ENCODE results near the gene COL26A1. TPM values are rescaled to one million over a fixed set of nuclear protein-coding genes. Genes with fewer than 3 reads are reported as not detected.
"Not testable (repeated sequence)": the region's sequence is repeated elsewhere in the genome, so short reads cannot be mapped to it uniquely, and the experiment has no call there.

COL26A1 gene
- total and polyA plus RNA-seq, 5 experiments from 2014 or later, result not detected

- ATAC-seq (no peak), DNase-seq (no peak)
- POLR2A ChIA-PET, result no interaction called here
- Mint-ChIP-seq H3K27me3 (no peaks in the 10 kb centered on the region), H3K4me1 (peaks cover 0 to 3% (median 0%) of the 10 kb centered on the region in 4 donors), H3K27ac (peak overlapping the region in 1 of 10 donors; percentile 35), H3K36me3 (no peaks in the 10 kb centered on the region), H3K9me3 (no peaks in the 10 kb centered on the region), H3K4me3 (no peak overlapping the region)
Observed at GRCh38 chr7:101604331-101604933, 241.8 kb downstream of the COL26A1 start.

DNA sequence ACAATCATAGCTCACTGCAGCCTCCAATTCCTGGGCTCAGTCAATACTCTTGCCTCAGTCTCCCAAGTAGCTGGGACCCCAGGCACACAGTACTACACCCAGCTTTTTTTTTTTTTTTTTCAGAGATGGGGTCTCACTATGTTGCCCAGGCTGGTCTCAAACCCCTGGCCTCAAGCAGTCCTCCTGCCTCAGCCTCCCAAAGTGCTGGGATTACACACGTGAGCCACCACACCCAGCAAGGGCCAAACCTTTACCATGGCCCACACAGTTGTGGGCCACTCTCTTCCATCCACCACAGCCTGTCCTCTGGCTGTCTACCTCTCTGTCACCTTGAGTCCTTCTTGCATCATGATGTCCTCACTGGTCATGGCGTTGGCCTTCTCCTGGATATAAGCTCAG, 242.3 kb downstream of the COL26A1 start:
- POLR2A ChIA-PET, H3K4me1 Mint-ChIP-seq, H3K36me3 Mint-ChIP-seq, DNase-seq, H3K4me3 Mint-ChIP-seq, H3K9me3 Mint-ChIP-seq, H3K27me3 Mint-ChIP-seq, ATAC-seq: not testable (repeated sequence)
- peak overlapping the region in 2 of 10 donors; percentile 29 to 35 for H3K27ac Mint-ChIP-seq

GRCh38 chr7:101605611-101606497, 243.2 kb downstream of the COL26A1 start:
- Mint-ChIP-seq H3K27me3 (peaks cover 0 to 3% (median 0%) of the 10 kb centered on the region in 5 donors), H3K27ac (no peak overlapping the region), H3K4me1 (peaks cover 0 to 3% (median 0%) of the 10 kb centered on the region in 4 donors), H3K36me3 (no peaks in the 10 kb centered on the region), H3K9me3 (no peaks in the 10 kb centered on the region), H3K4me3 (no peak overlapping the region)
- DNase-seq, result no peak
- ATAC-seq, result no peak
- POLR2A ChIA-PET, result no interaction called here

DNA sequence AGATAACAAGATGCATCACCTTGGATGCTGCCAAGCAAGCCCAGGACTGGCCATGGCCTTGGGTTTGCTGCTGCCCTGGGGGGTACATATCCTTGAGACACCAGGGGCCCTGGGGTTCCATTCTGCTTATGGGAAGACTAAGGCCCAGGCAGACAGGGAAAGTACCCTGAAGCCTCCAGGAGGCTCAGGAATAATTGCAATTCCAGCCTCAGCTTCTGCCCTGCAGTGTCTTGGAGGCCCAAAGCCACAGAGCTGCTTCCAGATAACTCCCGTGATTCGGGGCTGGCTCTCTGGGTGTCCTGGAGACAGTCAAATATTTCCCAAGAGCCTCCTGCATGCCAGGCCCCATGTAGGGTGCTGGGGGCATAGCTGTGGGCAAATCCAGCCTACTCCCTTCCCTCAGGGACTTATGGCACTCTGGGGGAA, 243.8 kb downstream of the COL26A1 start:
- ATAC-seq (no peak), DNase-seq (no peak)
- no peaks in the 10 kb centered on the region for H3K36me3 Mint-ChIP-seq
- peaks cover 0 to 3% (median 0%) of the 10 kb centered on the region in 4 donors for H3K4me1 Mint-ChIP-seq
- H3K27me3 Mint-ChIP-seq, result peaks cover 0 to 3% (median 0%) of the 10 kb centered on the region in 5 donors
- POLR2A ChIA-PET, result no interaction called here
- H3K9me3 Mint-ChIP-seq, result no peaks in the 10 kb centered on the region
- no peak overlapping the region for H3K4me3 Mint-ChIP-seq
- no peak overlapping the region for H3K27ac Mint-ChIP-seq

Other genes starting within 250 kb of the COL26A1 start
- under 1 TPM in 1 of 2 experiments, not detected in 1; 0.11 TPM for gene SERPINE1, start 235.8 kb upstream of the COL26A1 start, total RNA-seq
- not detected for gene SERPINE1, start 235.8 kb upstream of the COL26A1 start, polyA plus RNA-seq
- 1 to 10 TPM; 8.0 to 9.9 TPM for gene AP1S1, start 208.4 kb upstream of the COL26A1 start, total RNA-seq
- 1 to 10 TPM; 3.3 to 4.6 (median 3.8) TPM for gene AP1S1, start 208.4 kb upstream of the COL26A1 start, polyA plus RNA-seq
- gene VGF, start 197.3 kb upstream of the COL26A1 start, total RNA-seq, result not detected
- not detected for gene VGF, start 197.3 kb upstream of the COL26A1 start, polyA plus RNA-seq
- not detected for gene NAT16, start 182.6 kb upstream of the COL26A1 start, total RNA-seq
- gene NAT16, start 182.6 kb upstream of the COL26A1 start, polyA plus RNA-seq, result not detected
- gene MOGAT3, start 161.8 kb upstream of the COL26A1 start, total RNA-seq, result not detected
- gene MOGAT3, start 161.8 kb upstream of the COL26A1 start, polyA plus RNA-seq, result not detected
- gene PLOD3, start 145.3 kb upstream of the COL26A1 start, total RNA-seq, result 10 to 100 TPM; 34.0 to 34.1 TPM
- 10 to 100 TPM in 2 of 3 donors, 1 to 10 TPM in 1; 8.4 to 12.4 (median 11.1) TPM for gene PLOD3, start 145.3 kb upstream of the COL26A1 start, polyA plus RNA-seq
- 10 to 100 TPM; 31.2 to 33.9 TPM for gene ZNHIT1, start 144.7 kb upstream of the COL26A1 start, total RNA-seq
- 10 to 100 TPM; 50.9 to 66.4 (median 57.4) TPM for gene ZNHIT1, start 144.7 kb upstream of the COL26A1 start, polyA plus RNA-seq
- 10 to 100 TPM; 52.3 to 52.7 TPM for gene CLDN15, start 125.1 kb upstream of the COL26A1 start, total RNA-seq
- gene CLDN15, start 125.1 kb upstream of the COL26A1 start, polyA plus RNA-seq, result 1 to 10 TPM in 1 of 3 donors, under 1 TPM in 2; 0.21 to 3.2 (median 0.26) TPM
- gene FIS1, start 117.8 kb upstream of the COL26A1 start, total RNA-seq, result 100 to 1,000 TPM; 118 to 124 TPM
- gene FIS1, start 117.8 kb upstream of the COL26A1 start, polyA plus RNA-seq, result 100 to 1,000 TPM; 225 to 235 (median 228) TPM
- gene IFT22, start 41.1 kb upstream of the COL26A1 start, total RNA-seq, result 1 to 10 TPM; 4.0 to 4.2 TPM
- gene IFT22, start 41.1 kb upstream of the COL26A1 start, polyA plus RNA-seq, result 1 to 10 TPM; 6.5 to 8.2 (median 8.0) TPM

Data from naive thymus-derived CD8-positive, alpha-beta T cell (primary cell).